Midbrain (tissue), 1 donor: ENCODE results near the gene EMC8.

Experiments
- DNase-seq: peaks from one replicate; lab custom pipeline; 2025; lab: John Stamatoyannopoulos, UW

The EMC8 gene

GRCh38 chr16:85783441-85783840 lies 15.9 kb downstream of the EMC8 start:
- DNase-seq, result no peak

DNA sequence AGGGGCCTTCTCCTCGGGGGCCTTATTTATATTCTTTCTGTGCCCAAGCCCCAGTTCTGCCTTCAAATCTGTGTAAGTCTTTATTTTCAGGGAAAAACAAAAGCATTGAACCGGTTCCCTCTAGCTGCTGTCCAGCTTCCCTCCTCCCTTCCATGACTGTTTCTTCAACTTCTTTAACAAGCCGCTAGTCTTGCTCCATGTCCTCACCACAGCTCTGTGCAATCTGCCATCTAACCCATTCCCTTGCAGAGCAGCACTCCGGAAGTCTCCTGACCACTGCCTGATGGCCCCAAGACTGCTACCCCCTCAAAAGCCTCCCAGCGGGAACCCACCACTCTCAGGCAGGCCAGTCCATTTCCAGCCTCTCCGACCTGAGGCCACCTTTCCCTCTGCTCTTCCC lies 16.9 kb downstream of the EMC8 start:
- no peak for DNase-seq

- DNase-seq, result peak; percentile 61
Measured at GRCh38 chr16:85781695-85782370, 17.5 kb downstream of the EMC8 start.

- no peak for DNase-seq
Measured at GRCh38 chr16:85781156-85781555, 18.2 kb downstream of the EMC8 start.

GRCh38 chr16:85780281-85780680 lies 19.1 kb downstream of the EMC8 start:
- no peak for DNase-seq

DNA sequence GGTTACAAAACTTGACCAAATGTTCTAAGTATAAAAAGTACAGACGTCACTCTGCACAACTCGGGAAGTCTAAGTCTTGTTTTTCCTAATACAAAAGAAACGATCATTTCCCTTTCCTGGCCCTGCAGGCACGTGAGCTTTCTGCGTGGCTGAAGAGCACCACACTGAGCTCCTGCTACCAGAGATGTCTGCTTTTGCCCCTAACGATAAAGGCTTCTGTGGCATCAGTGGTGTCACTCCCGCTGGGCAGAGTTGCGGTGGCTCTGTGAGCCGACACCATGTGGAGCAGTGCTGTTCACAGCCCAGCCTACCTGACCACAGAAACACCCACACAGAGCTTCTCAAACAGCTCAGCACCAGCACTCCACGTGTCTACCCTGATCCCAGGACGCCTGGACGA lies 20.5 kb downstream of the EMC8 start:
- no peak for DNase-seq

DNA sequence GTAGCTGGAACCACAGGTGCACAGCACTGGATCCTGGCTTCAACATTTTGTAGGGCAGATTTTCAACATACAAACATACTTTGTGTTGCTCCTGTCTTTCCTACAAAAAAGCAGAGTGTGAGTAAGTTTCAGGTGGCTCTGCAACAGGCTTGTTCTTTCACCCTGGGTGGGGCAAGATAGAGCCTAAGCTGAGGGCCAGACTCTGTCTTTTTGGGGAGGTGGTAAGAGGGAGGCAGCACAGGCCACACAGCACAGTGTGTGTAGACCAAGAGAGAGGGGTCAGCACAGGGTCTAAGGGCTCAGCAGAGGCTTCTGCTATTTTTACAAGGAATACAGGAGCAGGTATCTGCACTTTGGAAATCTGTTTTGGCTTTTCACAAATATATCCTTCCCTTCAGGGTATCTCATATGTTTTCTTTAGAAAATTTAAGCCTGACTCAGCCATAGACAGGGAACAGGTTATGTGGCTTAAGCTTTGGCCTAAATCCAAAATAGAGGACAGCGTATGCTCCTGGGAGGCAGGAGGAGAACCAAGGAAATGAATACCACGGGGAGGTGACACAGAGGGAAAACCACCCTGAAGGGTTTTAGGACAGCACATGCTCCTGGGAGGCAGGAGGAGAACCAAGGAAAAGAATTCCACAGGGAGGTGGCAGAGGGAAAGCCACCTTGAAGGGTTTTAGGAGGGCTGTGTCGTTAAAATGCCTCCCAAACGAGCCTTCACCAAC lies 21.6 kb downstream of the EMC8 start:
- DNase-seq, result no peak

DNA sequence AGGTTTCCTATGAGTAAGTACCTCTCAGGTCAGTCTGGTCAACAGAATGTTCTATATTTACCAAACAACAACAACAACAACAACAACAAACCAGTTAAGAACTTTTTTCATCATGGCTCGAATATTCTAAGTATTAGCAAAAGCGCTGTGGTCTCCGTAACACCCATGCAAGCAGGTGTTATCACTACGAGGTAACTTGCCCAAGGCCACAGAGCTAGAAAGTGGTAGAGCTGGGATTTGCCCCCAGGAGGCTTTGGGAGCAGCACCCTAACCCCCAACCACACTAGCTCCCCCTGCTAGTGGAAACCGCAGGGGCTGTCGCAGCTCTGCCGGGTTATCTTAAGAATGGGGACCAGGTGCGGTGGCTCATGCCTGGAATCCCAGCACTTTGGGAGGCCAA lies 24.5 kb downstream of the EMC8 start:
- no peak for DNase-seq

GRCh38 chr16:85774136-85774535 lies 25.2 kb downstream of the EMC8 start:
- no peak for DNase-seq

- DNase-seq, result no peak
Measured at GRCh38 chr16:85773044-85773443, 26.3 kb downstream of the EMC8 start.

DNA sequence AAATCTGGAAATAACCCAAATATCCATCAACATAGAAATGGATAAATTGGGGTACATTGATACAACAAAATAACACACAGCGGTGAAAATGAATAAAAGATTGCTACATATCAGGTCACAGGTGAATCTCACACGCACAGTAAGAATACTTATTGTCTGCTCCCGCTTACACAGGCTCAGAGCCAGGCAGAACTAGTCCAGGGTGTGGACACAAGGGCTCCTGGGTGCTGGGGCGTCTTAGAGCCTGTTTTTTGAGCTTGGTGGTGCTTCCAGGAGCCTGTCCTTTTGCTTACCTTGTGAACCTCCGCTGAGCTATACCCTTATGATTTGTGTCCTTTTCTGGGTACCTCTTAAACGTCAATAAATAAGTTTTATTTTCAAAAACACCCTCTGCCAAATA lies 28.6 kb downstream of the EMC8 start:
- no peak for DNase-seq

DNA sequence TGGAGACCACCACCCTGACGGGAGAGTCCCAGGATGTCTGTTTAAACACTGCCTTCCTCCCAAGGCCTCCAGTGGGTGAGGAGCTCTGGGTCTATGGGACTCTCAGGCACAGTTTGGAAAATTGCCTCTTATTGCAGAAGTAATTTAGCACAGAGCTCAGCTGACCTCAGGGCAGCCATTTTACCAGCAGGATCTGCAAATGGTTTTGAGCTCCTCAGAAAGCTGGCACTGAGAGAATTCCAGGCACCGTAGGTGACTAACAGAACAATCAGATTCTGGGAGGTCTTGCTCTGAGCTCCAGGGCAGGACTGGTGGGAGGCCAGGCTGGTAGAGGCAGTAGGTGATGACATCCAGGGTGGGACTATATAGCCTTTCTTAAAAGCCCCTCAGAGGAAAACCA lies 31.1 kb downstream of the EMC8 start:
- DNase-seq, result no peak

DNA sequence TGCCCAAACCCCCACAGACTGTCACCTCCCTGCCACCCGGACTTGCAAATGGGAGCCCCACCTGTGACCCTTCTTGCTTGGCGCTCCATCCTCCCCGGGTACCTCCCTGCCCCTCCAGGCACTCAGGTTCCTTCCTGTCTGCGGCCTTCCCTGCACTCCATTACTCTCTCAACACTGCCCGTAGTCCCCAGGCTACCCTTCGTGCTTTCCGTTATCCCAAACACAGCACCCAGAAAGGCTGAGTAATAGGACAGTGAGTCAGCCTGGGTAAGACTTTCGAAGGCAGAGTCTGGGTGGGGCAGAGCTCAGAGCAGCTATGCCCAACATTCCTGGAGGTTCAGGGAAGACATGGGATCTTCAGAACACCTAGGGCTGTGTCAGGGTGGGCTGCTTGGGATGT lies 31.8 kb downstream of the EMC8 start:
- no peak for DNase-seq

- no peak for DNase-seq
Measured at GRCh38 chr16:85765767-85766166, 33.6 kb downstream of the EMC8 start.

- no peak for DNase-seq
Measured at GRCh38 chr16:85765211-85765610, 34.1 kb downstream of the EMC8 start.

DNA sequence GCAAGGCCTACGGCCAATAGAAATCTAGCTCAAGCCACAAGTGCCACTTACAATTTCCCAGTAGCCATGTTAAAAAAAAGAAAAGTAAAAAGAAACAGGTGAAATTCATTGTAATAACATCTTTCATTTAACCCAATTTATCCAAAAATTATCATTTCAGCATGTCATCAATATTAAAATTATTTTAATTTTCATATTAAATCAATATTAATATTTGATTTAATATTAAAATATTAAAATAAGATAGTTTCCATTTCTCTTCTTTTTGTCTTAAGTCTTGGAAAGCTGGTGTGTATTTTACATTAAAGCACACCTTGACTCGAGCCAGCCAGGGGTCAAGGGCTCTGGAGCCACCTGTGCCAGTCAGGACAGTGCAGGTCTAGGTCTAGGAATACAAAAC lies 35.7 kb downstream of the EMC8 start:
- no peak for DNase-seq

GRCh38 chr16:85762970-85763369 lies 36.4 kb downstream of the EMC8 start:
- no peak for DNase-seq

DNA sequence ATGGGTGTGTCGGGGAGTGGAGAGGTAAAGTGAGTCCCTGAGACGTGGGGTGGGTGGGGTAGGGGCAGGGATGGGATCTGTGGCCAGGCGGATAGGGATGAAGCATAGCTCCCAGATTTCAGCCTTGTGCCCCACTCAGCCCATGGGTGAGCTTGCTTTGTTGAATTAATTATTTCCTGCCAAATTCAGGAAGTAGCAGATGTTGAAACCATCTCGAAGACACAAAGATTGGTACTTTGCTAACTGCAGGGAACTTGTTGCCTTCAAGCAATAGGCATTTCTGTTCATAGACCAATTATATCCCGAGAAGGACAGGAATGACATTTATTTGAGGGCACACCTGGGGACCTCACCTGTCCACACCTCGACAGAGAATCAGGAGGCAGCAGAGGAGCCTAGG lies 37.5 kb downstream of the EMC8 start:
- DNase-seq, result no peak

DNA sequence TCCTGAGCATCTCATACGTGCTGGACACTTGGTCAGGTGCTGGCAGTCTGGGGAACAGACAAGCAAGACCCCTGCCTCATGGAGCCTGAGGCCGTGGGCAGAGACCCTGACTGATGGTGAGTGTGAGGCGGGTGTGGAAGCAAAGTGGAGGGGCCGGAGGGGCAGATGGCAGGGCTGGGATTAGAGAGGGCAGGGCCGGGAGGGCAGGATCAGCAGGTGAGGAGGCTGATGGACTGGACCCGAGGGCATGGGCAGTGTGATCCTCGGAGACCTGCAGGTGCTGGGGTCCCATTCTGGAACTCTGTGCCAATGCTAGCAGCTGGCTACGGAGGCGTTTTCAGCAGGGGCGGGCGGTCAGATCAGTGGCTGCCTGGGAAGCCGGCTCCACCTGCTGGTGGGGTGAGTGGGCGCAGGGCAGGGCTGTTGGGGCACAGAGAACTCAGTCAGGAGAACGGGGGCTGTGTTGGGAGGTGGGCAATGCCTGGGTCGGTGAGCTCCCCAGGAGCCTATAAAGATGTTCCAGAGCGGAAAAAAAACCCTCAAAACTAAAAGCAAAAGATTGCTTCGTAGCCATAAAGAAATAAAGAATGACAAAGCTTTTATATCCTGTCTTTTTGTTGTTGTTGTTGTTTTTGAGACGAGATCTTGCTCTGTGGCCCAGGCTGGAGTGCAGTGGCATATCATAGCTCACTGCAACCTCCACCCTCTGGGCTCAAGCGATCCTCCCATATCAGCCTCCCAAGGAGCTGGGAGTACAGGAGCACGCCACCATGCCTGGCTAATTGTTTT lies 39.5 kb downstream of the EMC8 start:
- DNase-seq, result no peak

- DNase-seq, result no peak
Measured at GRCh38 chr16:85759136-85759535, 40.2 kb downstream of the EMC8 start.

DNA sequence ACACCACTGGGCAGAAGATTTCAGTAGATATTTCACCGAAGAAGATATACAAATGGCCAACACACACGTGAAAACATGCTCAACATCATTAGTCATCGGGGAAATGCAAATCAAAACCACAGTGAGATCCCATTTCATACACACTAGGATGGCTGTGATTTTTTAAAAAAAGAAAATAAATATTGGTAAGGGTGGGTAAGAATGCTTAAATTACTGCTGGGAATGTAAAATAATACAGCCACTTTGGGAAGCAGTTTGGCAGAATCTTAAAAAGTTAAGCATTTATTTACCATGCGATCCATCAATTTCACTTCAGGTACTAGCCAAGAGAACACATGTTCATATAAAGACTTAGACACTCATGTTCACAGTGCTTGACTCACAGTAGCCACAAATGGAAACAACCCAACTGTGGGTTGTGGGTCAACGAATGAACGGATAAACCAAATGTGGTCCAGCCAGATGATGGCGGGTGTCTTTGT lies 42.0 kb downstream of the EMC8 start:
- DNase-seq, result no peak

GRCh38 chr16:85755929-85756768 lies 43.2 kb downstream of the EMC8 start:
- DNase-seq, result no peak
